Umbilical cord (tissue), 1 donor: ENCODE measurements around the gene CENPI. TPM values are rescaled to one million over a fixed set of nuclear protein-coding genes. Genes with fewer than 3 reads are reported as not detected.

Experiments used
- total RNA-seq: library from RNA; depleted of rRNA; stranded (reverse); fragments of >200 nt; gene quantifications from one replicate; pipeline ENCODE4 v1.2.3, GENCODE V29; 2014; ENCODE audit warnings: low replicate concordance; ENCODE audit not compliant: insufficient read depth

CENPI gene
- total RNA-seq, 1 donor from 2014 or later, result 9.6 TPM

Other genes starting within 250 kb of the CENPI start
- gene NOX1, start 223.8 kb upstream of the CENPI start, total RNA-seq, result 0.96 TPM
- 4.3 TPM for gene XKRX, start 169.3 kb upstream of the CENPI start, total RNA-seq
- gene ARL13A, start 128.5 kb upstream of the CENPI start, total RNA-seq, result not detected
- 6.0 TPM for gene TRMT2B, start 46.1 kb upstream of the CENPI start, total RNA-seq
- 3.1 TPM for gene TMEM35A, start 19.3 kb upstream of the CENPI start, total RNA-seq
- gene DRP2, start 121.6 kb downstream of the CENPI start, total RNA-seq, result 1.4 TPM
- gene TAF7L, start 193.1 kb downstream of the CENPI start, total RNA-seq, result not detected